Left lung (tissue), 10 donors: ENCODE measurements around the gene NARF. TPM values are rescaled to one million over a fixed set of nuclear protein-coding genes. Genes with fewer than 3 reads are reported as not detected.

ENCODE experiments used
- ATAC-seq: fragments of 200-7000 bp; cut with Tn5 transposase; one replicate; pipeline ENCODE4 v1.9.1; 2020; ENCODE audit warnings: moderate library complexity
- DNase-seq, 4 donors: peaks; one replicate each; pipeline ENCODE4 v3.0.0-alpha.2; 2013 to 2020
- H3K27ac ChIP-seq, 2 donors: fragments of 200-600 bp; sonication (generic) in 1 of 2; one replicate each; pipeline versions ENCODE4 v1.5.0 to v1.8.0; 2020 to 2021
- H3K27me3 ChIP-seq, 2 donors: fragments of 200-600 bp; sonication (generic) in 1 of 2; one replicate each; pipeline versions ENCODE4 v1.5.0 to v1.8.0; 2020 to 2021
- H3K36me3 ChIP-seq, 2 donors: fragments of 200-600 bp; sonication (generic) in 1 of 2; one replicate each; pipeline versions ENCODE4 v1.5.0 to v1.8.0; 2020 to 2021
- H3K4me1 ChIP-seq, 2 donors: fragments of 200-600 bp; one replicate each; pipeline ENCODE4 v1.8.0; 2021
- H3K4me3 ChIP-seq, 2 donors: fragments of 200-600 bp; sonication (generic) in 1 of 2; one replicate each; pipeline versions ENCODE4 v1.5.0 to v1.8.0; 2020 to 2021; ENCODE audit warnings: mild to moderate bottlenecking in 1 of 2
- H3K9me3 ChIP-seq, 2 donors: fragments of 200-600 bp; sonication (generic) in 1 of 2; one replicate each; pipeline versions ENCODE4 v1.5.0 to v1.8.0; 2020 to 2021
- CTCF ChIP-seq, 2 donors: fragments of 200-600 bp; sonication (generic) in 1 of 2; IDR thresholded peaks; one replicate each; pipeline versions ENCODE4 v1.5.0 to v1.8.0; 2021; ENCODE audit warnings: antibody characterized with exemption in 2 of 2
- intact Hi-C, 2 donors: fragments of 100-400 bp; cut with DNase I; formaldehyde crosslinking; loops; one replicate each; pipeline versions ENCODE4 v1.11.2 to v1.14.2; 2022
- polyA plus RNA-seq, 6 donors: library from polyadenylated mRNA; unstranded; fragments of 120-200 nt; gene quantifications; one replicate each; pipeline ENCODE4 v1.2.1, GENCODE V29; 2013; ENCODE audit not compliant: insufficient read length in 6 of 6
- total RNA-seq, 2 donors: library from RNA; stranded (reverse); fragmentation: NEBNext Ultra II Directional; extraction: Animal tissue kit (Norgen Biotek cat#: 25700); gene quantifications; one replicate each; pipeline ENCODE4 v1.2.1, GENCODE V29; 2021
- donor health status: DM: no; HTN: yes; CAD: no.
- donor health status: DM: no; HTN: no; CAD: no.

The NARF gene
- total and polyA plus RNA-seq, 8 donors, result 38.9 to 128 (median 112) TPM

GRCh38 chr17:82424001-82424862 lies 34.3 kb upstream of the NARF start:
- peaks cover 0 to 18% of the 10 kb centered on the region in 2 donors for H3K36me3 ChIP-seq
- intact Hi-C loops, result no loop called here
- no peaks in the 10 kb centered on the region for H3K9me3 ChIP-seq
- peak; percentile 40 to 76 for TF ChIP-seq CTCF (IDR thresholded peaks at IDR 0.05)
- H3K27me3 ChIP-seq, result no peaks in the 10 kb centered on the region
- H3K27ac ChIP-seq, result no peak overlapping the region
- peak in 1 of 4 donors; percentile 34 for DNase-seq
- peaks cover 0 to 10% of the 10 kb centered on the region in 2 donors for H3K4me1 ChIP-seq
- ATAC-seq, result peak; percentile 77
- no peak overlapping the region for H3K4me3 ChIP-seq

- no peak overlapping the region for H3K27ac ChIP-seq
- no peaks in the 10 kb centered on the region for H3K9me3 ChIP-seq
- no peak for DNase-seq
- peaks cover 0 to 4% of the 10 kb centered on the region in 2 donors for H3K4me1 ChIP-seq
- H3K36me3 ChIP-seq, result peaks cover 0 to 18% of the 10 kb centered on the region in 2 donors
- H3K4me3 ChIP-seq, result no peak overlapping the region
- no peak for TF ChIP-seq CTCF (IDR thresholded peaks at IDR 0.05)
- no peak for ATAC-seq
- no peaks in the 10 kb centered on the region for H3K27me3 ChIP-seq
- intact Hi-C loops, result no loop called here
These were observed 33.7 kb upstream of the NARF start for GRCh38 chr17:82424863-82425159.

- H3K4me1 ChIP-seq, result no peaks in the 10 kb centered on the region
- no peak for TF ChIP-seq CTCF (IDR thresholded peaks at IDR 0.05)
- no peaks in the 10 kb centered on the region for H3K27me3 ChIP-seq
- H3K4me3 ChIP-seq, result no peak overlapping the region
- DNase-seq (peak in 1 of 4 donors; percentile 43), ATAC-seq (no peak)
- intact Hi-C loops, result no loop called here
- H3K9me3 ChIP-seq, result no peaks in the 10 kb centered on the region
- no peak overlapping the region for H3K27ac ChIP-seq
- H3K36me3 ChIP-seq, result peaks cover 0 to 3% of the 10 kb centered on the region in 2 donors
These were observed 30.0 kb upstream of the NARF start for GRCh38 chr17:82428546-82428945.

- Histone ChIP-seq H3K27ac (no peak overlapping the region), H3K36me3 (peaks cover 0 to 10% of the 10 kb centered on the region in 2 donors), H3K4me3 (no peak overlapping the region), H3K4me1 (no peaks in the 10 kb centered on the region), H3K27me3 (no peaks in the 10 kb centered on the region), H3K9me3 (no peaks in the 10 kb centered on the region)
- intact Hi-C loops, result no loop called here
- DNase-seq (peak in 1 of 4 donors; percentile 25), ATAC-seq (no peak)
- no peak for TF ChIP-seq CTCF (IDR thresholded peaks at IDR 0.05)
These were observed 28.7 kb upstream of the NARF start for GRCh38 chr17:82429824-82430223.

GRCh38 chr17:82432017-82432416 lies 26.5 kb upstream of the NARF start:
- Histone ChIP-seq H3K4me1 (no peaks in the 10 kb centered on the region), H3K27ac (no peak overlapping the region), H3K9me3 (no peaks in the 10 kb centered on the region), H3K27me3 (no peaks in the 10 kb centered on the region), H3K4me3 (no peak overlapping the region), H3K36me3 (peaks cover 0 to 29% of the 10 kb centered on the region in 2 donors)
- ATAC-seq (no peak), DNase-seq (no peak)
- intact Hi-C loops, result no loop called here
- no peak for TF ChIP-seq CTCF (IDR thresholded peaks at IDR 0.05)
